Thoracic aorta (tissue), 2 donors: ENCODE results near the gene SMPDL3A. TPM values are rescaled to one million over a fixed set of nuclear protein-coding genes. Genes with fewer than 3 reads are reported as not detected.

ENCODE experiments used
- ATAC-seq: fragments of 150-250 bp; one replicate; pipeline ENCODE4 v1.8.0; 2017; ENCODE audit warnings: low read depth; ENCODE audit not compliant: insufficient number of reproducible peaks, low FRiP score
- DNase-seq: peaks from one replicate; pipeline ENCODE4 v3.0.0-alpha.2; 2020; ENCODE audit warnings: low spot score
- H3K27ac ChIP-seq, 2 donors: fragments of 200-600 bp; sonication (generic); 1 replicate in 1 of 2; 2 replicates in 1 of 2; pipeline ENCODE4 v1.5.1; 2016; ENCODE audit warnings: mild to moderate bottlenecking in 2 of 2, moderate library complexity in 2 of 2
- H3K27me3 ChIP-seq: fragments of 200-600 bp; sonication (generic); replicated peaks from 2 replicates; pipeline ENCODE4 v1.6.0; 2016; ENCODE audit warnings: mild to moderate bottlenecking; ENCODE audit not compliant: insufficient read depth
- H3K36me3 ChIP-seq: fragments of 200-600 bp; sonication (generic); one replicate; pipeline ENCODE4 v1.5.1; 2016
- H3K4me1 ChIP-seq, 2 donors: fragments of 200-600 bp; sonication (generic); 1 replicate in 1 of 2; 2 replicates in 1 of 2; pipeline versions ENCODE4 v1.5.1 to v1.6.0; 2016; ENCODE audit warnings: low read depth in 2 of 2, mild to moderate bottlenecking in 1 of 2; ENCODE audit not compliant: control insufficient read depth in 1 of 2
- H3K4me3 ChIP-seq: fragments of 200-600 bp; sonication (generic); 2 replicates; pipeline ENCODE4 v1.5.1; 2016; ENCODE audit warnings: mild to moderate bottlenecking
- H3K9me3 ChIP-seq: fragments of 200-600 bp; sonication (generic); 2 replicates; pipeline ENCODE4 v1.5.1; 2016
- total RNA-seq, 2 donors: library from RNA; depleted of rRNA; stranded (reverse); fragments of >200 nt; gene quantifications; one replicate each; pipeline versions ENCODE4 v1.1.0 to v1.2.3, GENCODE V29; 2016
- TF ChIP-seq, protein P1 (sequence below): fragments of 200-600 bp; sonication (generic); IDR thresholded peaks from one replicate; pipeline ENCODE4 v1.5.1; 2019; ENCODE audit warnings: antibody characterized with exemption

Gene SMPDL3A
- total RNA-seq, 2 donors from 2014 or later = 4.2 to 8.0 TPM

DNA sequence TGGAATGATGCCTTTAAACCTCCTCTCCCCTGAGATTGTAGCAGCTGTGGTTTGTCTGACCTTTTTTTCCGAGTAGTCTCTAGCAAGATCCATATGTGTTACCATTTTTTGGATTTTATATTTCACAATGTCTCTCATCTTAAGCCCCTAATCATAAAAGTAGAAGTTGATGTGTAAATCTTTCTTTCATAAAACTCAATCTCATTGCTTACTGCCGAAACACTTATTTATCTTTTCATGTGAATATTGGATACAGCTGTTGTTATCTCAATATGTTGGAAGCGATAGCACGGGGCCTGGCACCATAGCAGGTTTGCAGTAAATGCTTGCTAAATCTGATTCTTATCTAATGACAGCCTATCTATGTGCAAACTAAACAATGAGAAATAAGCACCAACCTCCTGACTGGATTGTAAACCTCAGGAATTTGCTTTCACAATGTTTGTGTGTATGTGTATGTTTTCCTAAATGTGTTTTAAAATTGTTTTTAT lies 14.2 kb downstream of the SMPDL3A start:
- no peaks in the 10 kb centered on the region for H3K9me3 ChIP-seq
- H3K27me3 ChIP-seq = no peaks in the 10 kb centered on the region
- no peaks in the 10 kb centered on the region for H3K36me3 ChIP-seq
- TF ChIP-seq, protein P1, sequence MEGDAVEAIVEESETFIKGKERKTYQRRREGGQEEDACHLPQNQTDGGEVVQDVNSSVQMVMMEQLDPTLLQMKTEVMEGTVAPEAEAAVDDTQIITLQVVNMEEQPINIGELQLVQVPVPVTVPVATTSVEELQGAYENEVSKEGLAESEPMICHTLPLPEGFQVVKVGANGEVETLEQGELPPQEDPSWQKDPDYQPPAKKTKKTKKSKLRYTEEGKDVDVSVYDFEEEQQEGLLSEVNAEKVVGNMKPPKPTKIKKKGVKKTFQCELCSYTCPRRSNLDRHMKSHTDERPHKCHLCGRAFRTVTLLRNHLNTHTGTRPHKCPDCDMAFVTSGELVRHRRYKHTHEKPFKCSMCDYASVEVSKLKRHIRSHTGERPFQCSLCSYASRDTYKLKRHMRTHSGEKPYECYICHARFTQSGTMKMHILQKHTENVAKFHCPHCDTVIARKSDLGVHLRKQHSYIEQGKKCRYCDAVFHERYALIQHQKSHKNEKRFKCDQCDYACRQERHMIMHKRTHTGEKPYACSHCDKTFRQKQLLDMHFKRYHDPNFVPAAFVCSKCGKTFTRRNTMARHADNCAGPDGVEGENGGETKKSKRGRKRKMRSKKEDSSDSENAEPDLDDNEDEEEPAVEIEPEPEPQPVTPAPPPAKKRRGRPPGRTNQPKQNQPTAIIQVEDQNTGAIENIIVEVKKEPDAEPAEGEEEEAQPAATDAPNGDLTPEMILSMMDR = no peak
- ATAC-seq (no peak), DNase-seq (no peak)
- H3K27ac ChIP-seq = no peak overlapping the region
- H3K4me3 ChIP-seq = no peak overlapping the region
- H3K4me1 ChIP-seq = no peaks in the 10 kb centered on the region

DNA sequence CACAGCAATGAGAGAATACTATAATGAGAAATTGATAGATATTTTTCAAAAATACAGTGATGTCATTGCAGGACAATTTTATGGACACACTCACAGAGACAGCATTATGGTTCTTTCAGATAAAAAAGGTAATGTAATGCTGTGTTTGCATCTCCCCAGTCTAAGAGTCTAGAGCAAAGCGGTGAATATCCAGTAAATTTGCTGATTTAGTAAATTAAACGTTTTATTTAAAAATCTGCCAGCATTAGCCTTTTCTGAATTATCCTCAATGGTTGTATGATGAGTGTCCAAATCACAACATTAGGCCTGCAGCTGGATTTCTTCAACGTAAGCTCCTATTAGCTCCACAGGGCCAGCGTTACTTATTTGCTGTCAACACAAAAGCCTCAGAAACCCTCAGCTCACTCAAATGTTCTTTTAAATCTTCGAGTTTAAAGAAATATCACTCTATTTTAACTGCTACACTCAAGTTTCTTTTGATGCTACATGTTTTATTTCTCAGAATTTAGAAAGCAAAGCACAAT lies 16.0 kb downstream of the SMPDL3A start:
- no peaks in the 10 kb centered on the region for H3K27me3 ChIP-seq
- no peaks in the 10 kb centered on the region for H3K36me3 ChIP-seq
- H3K27ac ChIP-seq = no peak overlapping the region
- H3K9me3 ChIP-seq = no peaks in the 10 kb centered on the region
- ATAC-seq (no peak), DNase-seq (no peak)
- H3K4me3 ChIP-seq = no peak overlapping the region
- TF ChIP-seq, protein P1 = no peak
- no peaks in the 10 kb centered on the region for H3K4me1 ChIP-seq

DNA sequence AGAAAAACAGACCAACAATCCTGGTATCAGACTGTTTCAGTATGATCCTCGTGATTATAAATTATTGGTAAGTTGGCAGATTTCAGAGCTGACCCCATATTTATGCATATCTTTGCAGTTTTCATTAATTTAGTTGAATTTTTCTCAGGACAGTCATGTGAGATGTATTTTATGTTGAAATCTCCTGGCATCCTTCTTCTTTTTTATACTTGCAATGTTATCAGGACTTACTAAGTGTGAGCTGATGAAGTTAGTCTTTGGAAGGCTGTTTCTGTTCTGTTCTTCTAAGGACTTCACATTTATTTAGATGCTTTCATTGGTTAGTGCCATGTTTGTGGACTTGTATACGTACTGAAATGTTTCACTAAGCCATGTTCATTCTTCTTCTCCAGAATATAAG lies 17.2 kb downstream of the SMPDL3A start:
- no peak overlapping the region for H3K4me3 ChIP-seq
- H3K27me3 ChIP-seq = no peaks in the 10 kb centered on the region
- no peaks in the 10 kb centered on the region for H3K9me3 ChIP-seq
- no peak overlapping the region for H3K27ac ChIP-seq
- ATAC-seq (no peak), DNase-seq (no peak)
- no peaks in the 10 kb centered on the region for H3K4me1 ChIP-seq
- H3K36me3 ChIP-seq = no peaks in the 10 kb centered on the region
- TF ChIP-seq, protein P1 = no peak

DNA sequence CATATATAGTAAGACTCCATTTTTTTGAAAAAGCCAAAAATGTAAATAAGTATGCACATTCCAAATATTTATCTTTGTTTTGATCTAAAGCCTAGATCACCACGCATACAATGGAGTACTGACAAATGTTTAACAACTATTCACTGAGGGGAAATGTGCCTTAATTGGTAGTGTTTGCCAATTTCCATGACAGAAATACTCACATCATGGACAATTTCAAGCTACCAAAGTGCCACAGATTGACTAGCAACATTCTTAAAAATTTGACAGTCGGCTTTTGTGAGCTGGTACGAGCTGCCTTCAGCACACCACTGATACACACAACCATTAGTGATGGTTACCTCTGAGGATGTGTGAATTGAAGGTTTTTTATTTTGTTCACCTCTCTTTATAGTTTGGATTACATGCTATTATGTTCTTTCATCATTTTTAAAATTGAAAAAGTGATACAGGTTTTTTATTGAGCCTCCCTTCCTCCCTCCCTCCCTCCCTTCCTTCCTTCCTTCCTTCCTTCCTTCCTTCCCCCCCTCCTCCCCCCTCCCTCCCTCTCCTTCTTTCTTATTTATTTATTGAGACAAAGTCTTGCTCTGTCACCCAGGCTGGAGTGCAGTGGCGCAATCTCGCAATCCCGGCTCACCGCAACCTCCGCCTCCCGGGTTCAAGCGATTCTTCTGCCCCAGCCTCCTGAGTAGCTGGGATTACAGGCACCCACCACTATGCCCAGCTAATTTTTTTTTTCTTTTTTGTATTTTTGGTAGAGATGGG lies 19.2 kb downstream of the SMPDL3A start:
- Histone ChIP-seq H3K36me3 (no peaks in the 10 kb centered on the region), H3K27ac (no peak overlapping the region), H3K9me3 (no peaks in the 10 kb centered on the region), H3K27me3 (no peaks in the 10 kb centered on the region), H3K4me1 (no peaks in the 10 kb centered on the region), H3K4me3 (no peak overlapping the region)
- TF ChIP-seq, protein P1 = no peak
- ATAC-seq = no peak
- DNase-seq = no peak

DNA sequence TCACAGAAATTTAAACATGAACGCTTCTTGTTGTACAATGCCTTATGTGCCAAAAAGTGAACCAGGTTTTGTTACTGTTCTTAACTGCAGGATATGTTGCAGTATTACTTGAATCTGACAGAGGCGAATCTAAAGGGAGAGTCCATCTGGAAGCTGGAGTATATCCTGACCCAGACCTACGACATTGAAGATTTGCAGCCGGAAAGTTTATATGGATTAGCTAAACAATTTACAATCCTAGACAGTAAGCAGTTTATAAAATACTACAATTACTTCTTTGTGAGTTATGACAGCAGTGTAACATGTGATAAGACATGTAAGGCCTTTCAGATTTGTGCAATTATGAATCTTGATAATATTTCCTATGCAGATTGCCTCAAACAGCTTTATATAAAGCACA lies 19.9 kb downstream of the SMPDL3A start:
- TF ChIP-seq, protein P1 = no peak
- Histone ChIP-seq H3K4me1 (no peaks in the 10 kb centered on the region), H3K9me3 (no peaks in the 10 kb centered on the region), H3K27ac (no peak overlapping the region), H3K36me3 (no peaks in the 10 kb centered on the region), H3K27me3 (no peaks in the 10 kb centered on the region), H3K4me3 (no peak overlapping the region)
- ATAC-seq (no peak), DNase-seq (no peak)
